ENCODE measurements around the gene DPP6.
"Not testable (repeated sequence)": the region's sequence is repeated elsewhere in the genome, so short reads cannot be mapped to it uniquely, and the experiment has no call there.

Gene DPP6

DNA sequence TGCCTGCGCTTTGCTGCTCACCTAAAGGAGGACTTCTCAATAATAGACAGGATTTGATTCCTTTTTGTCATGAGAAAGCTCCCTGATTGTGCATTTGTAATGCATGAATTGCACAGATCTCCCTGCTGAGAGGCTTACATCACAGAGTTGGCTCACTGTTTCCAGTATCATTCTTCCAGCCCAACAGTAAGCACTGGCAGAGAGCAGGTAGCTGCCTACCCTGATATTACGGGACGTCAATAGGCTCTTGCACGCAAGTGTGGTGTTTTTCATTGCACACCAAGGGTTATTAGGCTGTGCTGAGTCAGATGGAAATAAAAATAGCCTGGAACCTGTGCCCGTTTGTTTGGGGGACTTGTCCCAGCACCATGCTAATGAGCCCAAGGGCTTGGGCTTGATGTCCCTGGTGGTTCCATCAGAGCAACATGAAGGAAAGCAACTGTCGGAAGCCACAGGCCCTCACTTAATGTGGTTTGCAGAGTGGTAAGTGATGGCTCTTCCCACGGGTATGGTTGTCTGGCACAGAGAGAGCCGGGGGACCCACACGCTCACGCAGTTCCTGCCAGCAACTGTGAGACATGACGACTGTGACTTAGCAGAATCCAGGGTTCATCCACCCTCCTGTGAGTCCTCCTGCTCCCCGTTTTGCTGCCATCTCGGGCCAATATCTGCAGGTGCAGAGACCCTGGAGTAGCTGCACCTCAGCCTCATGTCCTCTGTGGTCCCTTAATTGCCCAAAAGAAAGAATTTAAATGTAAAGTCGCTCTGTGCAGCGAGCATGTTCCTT, 20.4 kb downstream of the DPP6 start:
- DNase-seq (ENCODE audit: low read depth in 2 of 2): not testable (repeated sequence)

DNA sequence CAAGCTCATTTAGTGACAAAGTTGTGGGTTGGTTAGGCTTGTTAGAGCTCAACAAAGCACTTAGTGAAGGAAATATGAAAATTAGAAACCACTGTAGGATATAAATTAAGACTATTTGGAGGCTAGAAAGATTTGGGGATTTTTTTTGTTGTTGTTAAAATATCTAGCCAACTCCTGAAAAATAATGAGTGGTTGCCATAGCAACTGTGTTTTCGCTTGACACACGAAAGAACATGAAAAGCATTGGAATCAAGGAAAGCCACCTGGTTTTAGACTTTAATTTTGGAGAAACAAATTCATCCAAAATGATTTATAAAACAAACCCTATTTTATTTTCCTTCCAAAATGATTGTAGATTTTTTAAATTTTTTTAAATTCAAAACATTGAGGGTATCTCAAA, 26.3 kb downstream of the DPP6 start:
- DNase-seq (ENCODE audit: low read depth in 2 of 2): not testable (repeated sequence)

DNA sequence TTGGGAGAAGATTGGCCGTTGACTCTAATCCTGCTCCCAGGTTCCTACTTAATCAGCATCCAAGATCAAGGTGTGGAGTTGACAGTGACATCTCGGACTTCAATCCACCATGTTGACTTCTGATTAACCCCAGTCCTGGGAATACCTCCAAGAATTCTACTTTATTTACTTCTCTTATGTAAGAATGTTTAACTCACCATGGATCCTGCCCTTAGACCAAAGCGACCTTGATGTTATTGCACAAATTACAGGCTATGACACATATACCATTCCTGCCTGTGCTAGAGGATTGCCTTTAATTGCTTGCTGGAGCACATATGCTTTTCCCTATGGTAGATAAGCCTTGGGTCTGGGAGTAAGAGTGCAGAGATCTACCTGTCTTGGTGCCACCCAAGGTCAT, 28.1 kb downstream of the DPP6 start:
- not testable (repeated sequence) for DNase-seq (ENCODE audit: low read depth in 2 of 2)

DNA sequence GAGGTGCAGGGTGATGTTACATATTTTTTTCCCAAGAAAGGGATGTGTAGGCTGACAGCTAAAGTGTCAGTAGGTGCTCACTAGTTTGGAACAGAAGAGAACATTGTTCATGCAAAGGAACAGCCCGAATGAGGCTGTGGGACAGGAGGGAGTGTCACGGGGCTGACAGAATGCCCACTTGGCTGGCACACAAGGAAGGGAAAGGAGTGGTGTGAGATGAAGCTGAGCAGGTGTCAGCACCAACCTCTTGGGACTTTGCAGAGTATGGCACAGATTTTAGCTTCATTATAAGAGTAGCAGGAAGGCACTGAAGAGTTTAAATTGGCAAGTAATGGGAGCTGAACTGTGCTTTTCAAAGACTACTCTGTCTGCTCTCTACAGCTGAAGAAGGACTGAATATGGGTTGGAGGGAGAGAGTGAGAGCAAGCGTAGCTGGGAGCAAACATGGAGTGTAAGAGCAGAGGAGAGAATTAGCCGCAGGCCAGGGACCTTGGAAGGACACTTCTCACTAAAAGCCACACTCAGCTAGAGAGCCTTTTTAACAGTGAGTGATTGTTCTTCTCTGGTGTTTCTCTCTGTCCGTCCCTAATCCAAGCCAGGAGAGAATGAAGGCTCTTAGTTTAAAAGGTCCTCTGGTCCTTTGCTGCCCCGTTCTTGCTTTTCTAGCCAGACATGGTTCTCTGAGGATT, 35.0 kb downstream of the DPP6 start:
- not testable (repeated sequence) for DNase-seq (ENCODE audit: low read depth in 2 of 2)

DNA sequence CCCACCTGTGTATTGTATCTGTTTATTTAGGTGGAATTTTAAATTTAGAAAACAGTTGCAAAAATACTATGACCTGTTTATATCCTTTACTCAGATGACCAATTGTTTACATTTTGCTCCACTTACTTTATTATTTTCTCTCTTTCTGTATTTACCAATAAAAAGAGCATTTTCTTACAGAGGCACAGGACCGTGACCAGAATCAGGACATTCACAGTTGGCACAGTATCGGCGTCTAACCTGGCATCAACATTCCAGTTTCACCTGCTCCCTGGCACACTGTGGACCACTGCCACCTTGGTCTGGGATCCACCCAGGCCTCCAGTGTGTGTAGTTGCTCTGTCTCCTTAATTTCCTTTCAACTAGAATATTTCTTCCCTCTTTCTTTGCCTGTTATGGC, 39.9 kb downstream of the DPP6 start:
- not testable (repeated sequence) for DNase-seq (ENCODE audit: low read depth in 2 of 2)

DNA sequence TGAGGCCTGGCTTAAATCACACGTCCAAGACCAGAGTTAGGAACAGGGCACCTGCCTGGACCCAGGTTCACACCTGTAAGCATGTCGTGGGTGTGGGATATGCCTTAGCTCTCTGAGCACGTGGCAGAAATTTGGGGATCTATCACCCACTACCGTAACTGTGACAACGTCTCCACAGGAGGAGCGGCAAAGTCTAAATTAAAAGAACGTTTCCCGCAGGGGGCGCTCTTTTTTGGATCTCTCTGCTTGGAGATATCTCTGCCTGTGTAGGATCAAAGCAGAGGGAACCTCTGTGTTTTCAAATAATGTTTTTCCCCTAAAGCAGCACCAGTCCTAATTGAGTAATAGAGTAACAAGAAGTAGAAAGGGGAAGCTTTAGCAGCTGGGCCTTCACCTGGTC, 43.0 kb downstream of the DPP6 start:
- DNase-seq (ENCODE audit: low read depth in 2 of 2): not testable (repeated sequence)

DNA sequence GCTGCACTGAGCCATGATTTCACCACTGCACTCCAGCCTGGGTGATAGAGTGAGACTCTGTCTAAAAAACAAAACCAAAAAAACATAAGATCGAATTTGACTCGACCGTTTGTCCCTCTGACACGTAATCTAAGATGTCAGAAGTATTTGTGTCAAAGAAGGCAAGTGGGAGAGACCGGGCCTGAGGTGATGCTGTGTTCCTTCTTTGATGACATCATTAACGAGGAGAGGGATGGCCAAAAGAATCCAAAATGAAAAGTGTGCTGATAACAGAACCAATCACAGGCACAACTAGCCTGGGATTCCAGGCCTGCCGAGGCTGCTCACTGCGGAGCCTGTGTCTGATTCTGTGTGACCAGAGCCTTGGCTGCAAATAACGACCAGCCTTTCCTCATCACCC, 52.9 kb downstream of the DPP6 start:
- not testable (repeated sequence) for DNase-seq (ENCODE audit: low read depth in 2 of 2)

DNA sequence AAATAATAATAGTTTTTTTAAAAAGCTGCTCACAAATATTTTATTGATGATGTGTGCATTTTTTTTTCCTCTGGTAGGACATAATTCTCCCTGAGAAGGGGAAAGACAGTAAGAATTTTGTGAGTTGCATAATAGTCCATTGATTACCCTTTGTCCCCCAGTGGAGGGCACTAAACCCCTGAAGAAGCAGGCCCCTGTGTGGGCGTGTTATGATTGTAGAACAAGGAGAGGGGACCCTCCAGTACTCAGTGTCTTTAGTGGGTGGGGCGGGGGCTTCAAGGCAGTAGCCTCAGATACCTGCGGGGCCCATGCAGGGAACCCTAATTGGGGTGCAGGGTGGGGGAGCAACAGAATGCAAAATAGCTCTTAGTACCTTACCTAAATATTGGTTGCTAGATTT, 57.4 kb downstream of the DPP6 start:
- DNase-seq (ENCODE audit: low read depth in 2 of 2): not testable (repeated sequence)

DNA sequence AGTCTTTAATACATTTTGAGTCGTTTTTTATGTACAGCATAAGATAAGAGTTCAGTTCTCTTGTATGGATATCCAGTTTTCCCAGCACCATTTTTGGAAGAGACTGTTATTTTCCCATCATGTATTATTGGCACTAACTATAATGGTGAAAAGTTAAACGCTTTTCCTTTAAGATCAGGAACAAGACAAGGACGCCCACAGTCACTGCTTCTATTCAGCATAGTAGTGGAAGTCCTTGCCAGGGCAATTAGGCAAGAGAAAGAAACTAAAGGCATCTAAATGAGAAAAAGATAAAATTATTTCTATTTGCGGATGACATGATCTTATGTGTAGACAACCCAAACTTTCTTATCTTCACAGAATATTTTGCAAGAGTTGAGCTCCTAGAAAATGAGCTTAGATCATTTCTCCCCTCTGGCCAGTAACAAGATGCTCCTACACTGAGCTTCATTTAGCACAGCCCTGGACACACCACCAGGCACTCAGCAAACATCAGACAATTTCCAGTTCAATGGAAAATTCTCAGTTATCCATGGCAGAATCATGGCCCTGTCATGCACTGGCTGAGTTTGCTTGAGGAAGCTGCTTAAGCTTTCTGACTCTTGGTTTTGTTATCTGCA, 61.6 kb downstream of the DPP6 start:
- not testable (repeated sequence) for DNase-seq (ENCODE audit: low read depth in 2 of 2)

DNA sequence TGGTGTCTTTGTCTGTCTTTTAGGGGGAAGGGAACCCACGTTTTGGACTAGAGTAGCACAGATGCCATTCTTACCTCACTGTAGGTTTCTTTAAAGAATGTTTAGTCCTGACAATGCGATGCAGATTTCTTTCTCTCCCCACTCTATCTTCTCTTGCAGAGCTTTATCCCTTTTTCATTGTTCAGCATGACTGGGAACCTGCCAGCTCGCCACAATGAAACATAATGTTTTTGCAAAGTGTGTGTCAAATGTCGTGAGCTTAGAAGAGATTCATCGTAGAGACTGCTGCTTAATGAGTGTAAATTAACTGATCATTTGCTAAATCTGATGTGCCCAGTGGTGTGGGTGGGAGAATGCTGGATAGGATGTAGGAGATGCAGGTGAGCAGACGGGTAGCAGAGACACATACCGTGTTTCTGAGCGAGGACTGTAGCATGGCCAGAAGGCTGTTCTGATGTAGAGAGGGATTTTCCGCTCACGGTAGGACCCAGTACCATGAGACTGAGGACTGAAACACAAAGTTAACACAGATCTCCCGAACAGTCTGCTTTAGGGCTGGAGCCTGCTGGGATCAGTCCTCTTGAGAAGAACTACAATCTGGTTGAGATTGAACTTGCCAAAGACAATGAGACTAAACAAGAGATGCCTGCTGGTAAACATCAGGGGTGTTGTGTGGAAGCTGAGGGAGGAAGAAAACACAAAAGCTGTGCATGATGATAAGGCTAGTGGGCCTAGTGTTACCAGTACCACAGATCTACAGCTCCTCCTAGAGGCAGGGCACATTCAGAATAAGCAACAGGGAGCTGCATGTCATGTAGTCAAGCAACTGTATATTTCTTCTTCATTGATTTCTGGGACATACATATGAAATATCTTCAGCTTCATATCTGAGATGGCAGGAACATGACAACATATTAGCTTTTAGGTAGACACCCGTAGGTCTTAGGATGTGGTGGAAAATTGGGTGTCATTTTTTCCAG, 65.5 kb downstream of the DPP6 start:
- not testable (repeated sequence) for DNase-seq (ENCODE audit: low read depth in 2 of 2)

DNA sequence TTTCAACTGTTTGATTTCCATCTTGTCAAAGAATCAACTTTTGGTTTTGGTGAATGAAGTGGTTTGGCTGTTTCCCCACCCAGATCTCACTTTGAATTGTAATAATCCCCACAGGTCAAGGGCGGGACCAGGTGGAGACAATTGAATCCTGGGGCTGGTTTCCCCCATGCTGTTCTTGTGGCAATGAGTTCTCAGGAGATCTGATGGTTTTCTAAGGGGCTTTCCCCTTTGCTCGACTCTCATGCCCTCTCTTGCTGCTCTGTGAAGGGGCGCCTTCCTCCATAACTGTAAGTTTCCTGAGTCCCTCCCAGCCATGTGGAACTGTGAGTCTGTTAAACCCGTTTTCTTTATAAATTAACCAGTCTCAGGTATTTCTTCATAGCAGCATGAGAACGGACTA, 68.6 kb downstream of the DPP6 start:
- not testable (repeated sequence) for DNase-seq (ENCODE audit: low read depth in 2 of 2)

DNA sequence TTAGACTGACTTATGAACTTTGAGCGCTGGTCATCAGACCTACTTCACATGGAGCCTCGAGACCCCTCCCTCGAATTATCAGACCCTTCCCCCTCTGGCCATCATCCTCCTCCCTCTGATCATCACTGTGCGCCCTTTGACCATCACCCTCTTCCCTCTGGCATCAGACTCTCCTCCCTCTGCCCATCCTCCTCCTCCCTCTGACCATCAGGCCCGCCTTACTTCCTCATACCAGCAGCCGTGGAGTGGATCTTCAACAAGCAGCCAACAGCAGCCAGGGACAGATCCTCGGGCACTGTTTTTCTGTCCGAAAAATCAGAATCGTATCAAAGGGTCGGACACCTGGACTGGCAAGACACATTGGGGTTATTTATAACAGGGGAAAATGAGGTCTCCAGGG, 70.5 kb downstream of the DPP6 start:
- DNase-seq (ENCODE audit: low read depth in 2 of 2): not testable (repeated sequence)

DNA sequence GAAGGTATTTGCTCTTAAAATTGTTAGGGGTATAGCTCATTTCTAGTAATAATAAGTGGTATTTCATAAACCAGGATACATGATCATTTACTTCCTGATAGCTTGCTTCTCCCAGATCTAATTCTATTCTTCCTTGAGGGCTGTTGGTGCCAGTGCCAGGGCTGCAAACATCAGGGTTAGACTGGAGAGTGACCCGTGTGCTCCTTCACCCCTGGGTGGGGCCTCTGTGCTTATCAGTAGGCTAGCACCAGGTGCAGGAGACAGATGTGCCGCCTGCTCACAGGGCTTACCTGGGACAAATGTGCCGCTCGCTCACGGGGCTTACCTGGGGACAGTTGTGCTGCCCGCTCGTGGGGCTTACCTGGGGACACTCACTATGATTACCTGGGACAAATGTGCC, 71.2 kb downstream of the DPP6 start:
- not testable (repeated sequence) for DNase-seq (ENCODE audit: low read depth in 2 of 2)

DNA sequence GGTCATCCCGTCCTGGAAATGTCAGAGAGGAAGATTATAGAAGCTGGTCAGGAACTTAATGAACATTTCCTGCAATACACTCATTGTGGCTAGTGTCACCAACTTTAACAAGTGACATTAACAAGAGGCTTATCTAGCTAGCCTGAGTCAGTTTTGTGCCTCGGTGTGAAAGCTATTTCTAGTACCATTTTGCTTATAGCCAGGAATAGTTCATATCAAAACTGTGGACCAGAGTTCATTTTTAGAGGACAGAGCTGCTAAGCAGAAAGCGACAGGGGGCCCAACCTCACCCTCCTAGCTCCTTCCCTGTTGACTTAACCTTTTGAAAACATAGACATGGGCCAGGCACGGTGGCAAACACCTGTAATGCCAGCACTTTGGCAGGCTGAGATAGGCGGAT, 76.9 kb downstream of the DPP6 start:
- DNase-seq (ENCODE audit: low read depth in 2 of 2): not testable (repeated sequence)

DNA sequence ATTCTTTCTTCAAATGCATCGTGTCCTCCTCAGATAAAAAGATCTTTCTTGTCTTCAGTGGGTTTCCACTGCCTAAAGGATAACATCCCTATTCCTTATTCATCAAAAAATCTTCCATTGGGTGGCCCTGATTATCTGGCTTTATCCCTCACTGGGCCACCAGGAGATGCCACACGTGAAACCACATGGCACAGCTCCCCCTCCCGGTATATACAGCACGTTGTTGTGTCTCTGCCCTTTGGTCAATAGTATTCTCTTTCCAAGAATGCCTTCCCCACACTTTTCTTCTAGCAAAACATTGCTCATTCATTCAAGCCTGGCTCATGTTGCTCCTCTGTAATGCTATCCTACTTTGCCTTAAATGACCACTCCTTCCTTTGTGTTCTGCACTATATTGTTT, 80.4 kb downstream of the DPP6 start:
- DNase-seq (ENCODE audit: low read depth in 2 of 2): not testable (repeated sequence)

DNA sequence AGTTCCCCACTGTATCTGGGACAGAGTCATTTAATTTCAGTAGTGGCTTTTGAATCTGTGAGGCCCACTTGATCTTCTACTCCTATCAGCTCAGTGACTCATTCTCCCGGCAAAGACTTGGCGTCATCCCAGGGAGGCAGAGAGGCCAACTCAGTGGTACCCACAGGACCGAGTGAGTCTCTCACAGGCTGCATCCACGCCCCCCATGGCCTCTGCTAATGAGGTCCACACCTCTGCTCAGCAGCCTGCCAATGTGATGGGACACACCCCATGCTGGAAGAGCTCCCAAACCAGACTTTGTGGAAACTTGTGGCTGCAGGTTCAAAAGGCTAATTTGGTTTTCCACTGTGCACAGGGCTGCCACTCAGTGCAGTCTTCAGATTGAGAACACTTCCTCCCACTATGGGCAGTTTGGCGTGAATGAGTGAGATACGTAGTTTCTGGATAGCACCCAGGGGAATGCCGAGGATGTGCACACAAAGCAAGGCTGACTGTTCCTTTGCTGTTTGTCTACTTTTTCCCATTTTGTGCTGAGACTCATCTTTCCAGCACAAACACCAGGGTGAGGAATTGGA, 81.6 kb downstream of the DPP6 start:
- DNase-seq (ENCODE audit: low read depth in 2 of 2): not testable (repeated sequence)

DNA sequence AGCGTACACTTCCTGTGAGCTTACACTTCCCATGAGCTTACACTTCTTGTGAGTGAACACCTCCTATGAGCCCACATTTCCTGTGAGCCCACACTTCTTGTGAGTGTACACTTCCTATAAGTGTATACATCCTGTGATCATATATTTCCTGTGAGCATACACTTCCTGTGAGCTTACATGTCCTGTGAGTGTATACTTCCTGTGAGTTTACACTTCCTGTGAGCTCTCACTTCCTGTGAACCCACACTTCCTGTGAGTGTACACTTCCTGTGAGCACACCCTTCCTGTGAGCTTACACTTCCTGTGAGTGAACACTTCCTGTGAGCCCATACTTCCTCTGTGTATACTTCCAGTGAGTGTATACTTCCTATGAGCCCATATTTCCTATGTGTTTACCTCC, 82.5 kb downstream of the DPP6 start:
- not testable (repeated sequence) for DNase-seq (ENCODE audit: low read depth in 2 of 2)

DNA sequence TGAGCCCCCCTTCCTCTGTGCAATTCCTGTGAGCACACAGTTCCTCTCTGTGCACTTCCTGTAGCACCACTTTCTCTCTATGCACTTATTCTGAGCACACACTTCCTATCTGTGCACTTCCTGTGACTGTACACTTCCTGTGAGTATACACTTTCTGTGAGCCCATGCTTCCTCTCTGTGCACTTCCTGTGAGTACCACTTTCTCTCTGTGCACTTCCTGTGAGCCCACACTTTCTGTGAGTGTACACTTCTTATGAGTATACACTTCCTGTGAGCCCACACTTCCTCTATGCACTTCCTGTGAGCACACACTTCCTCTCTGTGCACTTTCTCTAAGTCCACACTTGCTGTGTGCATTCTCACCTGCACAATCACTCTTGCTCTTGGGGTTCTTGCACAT, 83.4 kb downstream of the DPP6 start:
- not testable (repeated sequence) for DNase-seq (ENCODE audit: low read depth in 2 of 2)

DNA sequence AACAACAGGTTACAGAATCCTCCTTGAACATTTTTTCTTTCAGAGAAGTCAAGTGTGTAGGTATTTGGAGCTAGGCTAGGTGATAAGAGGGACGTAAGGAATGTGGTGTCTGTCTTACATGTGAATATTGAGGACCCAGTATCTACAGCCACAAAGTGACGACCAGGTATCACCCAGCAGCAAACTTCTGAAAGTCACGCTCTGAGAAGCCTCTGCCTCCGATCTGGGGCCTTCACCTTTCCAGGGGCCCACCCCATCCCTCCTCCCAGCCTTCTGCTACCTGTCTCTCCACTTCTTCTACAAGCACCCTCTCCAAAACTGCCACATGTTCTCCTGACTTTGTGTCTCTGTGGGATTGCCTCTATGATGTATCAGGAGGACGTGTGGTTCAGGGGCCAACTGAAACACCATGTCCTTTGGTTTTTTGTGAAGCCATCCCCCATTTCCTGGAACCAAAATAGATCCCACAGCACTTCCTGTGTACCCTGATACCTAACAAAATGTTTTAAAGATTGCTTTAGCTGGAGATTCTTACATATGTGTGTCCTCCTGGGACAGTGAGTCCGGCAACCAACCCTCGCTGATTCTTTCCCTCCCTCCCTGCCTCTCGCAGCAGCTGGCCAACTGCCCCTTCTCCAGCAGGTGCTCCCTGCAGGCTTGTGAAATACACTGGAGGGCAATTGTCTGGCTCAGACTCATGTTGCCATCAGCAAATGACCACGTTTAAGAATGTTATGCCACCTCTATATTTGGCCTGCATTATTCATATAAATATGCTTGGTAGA, 93.9 kb downstream of the DPP6 start:
- not testable (repeated sequence) for DNase-seq (ENCODE audit: low read depth in 2 of 2)

DNA sequence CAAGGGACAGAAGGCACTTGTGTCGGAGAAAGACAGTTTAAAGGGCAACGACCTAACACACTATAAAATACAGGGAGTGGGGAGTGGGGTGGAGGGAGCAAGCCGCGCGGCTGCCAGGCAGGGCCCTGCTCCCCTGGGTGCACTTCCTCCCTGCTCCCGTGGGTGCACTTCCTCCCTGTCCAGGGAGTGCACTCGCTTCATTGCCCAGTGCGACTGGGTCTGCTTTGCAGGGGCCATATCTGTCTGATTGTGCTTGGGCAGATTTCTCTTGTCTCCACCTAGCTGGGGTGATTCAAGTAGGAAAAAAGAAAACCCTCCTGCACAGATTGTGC, 94.5 kb downstream of the DPP6 start:
- not testable (repeated sequence) for DNase-seq (ENCODE audit: low read depth in 2 of 2)
